ENCODE data around the gene CANT1. TPM values are rescaled to one million over a fixed set of nuclear protein-coding genes. Genes with fewer than 3 reads are reported as not detected.
A peak's percentile ranks its signal among the peaks of the same experiment; 100 is the strongest.

Gene CANT1
- total RNA-seq, 4 donors from 2014 or later: 9.2 to 40.6 (median 21.5) TPM

DNA sequence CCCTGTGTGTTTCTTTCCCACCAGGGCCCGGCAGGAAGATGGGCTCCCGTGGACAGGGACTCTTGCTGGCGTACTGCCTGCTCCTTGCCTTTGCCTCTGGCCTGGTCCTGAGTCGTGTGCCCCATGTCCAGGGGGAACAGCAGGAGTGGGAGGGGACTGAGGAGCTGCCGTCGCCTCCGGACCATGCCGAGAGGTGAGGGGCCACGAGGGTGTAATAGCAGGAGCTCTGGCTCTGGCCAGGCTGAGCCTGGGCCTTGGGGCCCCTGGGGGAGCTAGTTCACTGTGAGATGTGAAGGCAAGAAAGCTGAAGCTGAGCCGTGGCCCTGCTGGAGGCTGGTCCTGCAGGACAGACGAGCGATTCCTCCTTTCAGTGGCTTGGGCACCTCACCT is 34.4 kb upstream of the CANT1 start:
- intact Hi-C loops (cut with DNase I; ENCODE audit: low total_unique reads): no loop called here
- H3K27me3 ChIP-seq: no peaks in the 10 kb centered on the region
- no peaks in the 10 kb centered on the region for H3K36me3 ChIP-seq
- TF ChIP-seq POLR2A (IDR thresholded peaks at IDR 0.05): no peak
- TF ChIP-seq, protein P1, sequence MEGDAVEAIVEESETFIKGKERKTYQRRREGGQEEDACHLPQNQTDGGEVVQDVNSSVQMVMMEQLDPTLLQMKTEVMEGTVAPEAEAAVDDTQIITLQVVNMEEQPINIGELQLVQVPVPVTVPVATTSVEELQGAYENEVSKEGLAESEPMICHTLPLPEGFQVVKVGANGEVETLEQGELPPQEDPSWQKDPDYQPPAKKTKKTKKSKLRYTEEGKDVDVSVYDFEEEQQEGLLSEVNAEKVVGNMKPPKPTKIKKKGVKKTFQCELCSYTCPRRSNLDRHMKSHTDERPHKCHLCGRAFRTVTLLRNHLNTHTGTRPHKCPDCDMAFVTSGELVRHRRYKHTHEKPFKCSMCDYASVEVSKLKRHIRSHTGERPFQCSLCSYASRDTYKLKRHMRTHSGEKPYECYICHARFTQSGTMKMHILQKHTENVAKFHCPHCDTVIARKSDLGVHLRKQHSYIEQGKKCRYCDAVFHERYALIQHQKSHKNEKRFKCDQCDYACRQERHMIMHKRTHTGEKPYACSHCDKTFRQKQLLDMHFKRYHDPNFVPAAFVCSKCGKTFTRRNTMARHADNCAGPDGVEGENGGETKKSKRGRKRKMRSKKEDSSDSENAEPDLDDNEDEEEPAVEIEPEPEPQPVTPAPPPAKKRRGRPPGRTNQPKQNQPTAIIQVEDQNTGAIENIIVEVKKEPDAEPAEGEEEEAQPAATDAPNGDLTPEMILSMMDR (IDR thresholded peaks at IDR 0.05): no peak
- DNase-seq: no peak
- H3K9me3 ChIP-seq: no peaks in the 10 kb centered on the region
- no peak overlapping the region for H3K27ac ChIP-seq
- no peaks in the 10 kb centered on the region for H3K4me1 ChIP-seq
- H3K4me3 ChIP-seq: no peak overlapping the region

DNA sequence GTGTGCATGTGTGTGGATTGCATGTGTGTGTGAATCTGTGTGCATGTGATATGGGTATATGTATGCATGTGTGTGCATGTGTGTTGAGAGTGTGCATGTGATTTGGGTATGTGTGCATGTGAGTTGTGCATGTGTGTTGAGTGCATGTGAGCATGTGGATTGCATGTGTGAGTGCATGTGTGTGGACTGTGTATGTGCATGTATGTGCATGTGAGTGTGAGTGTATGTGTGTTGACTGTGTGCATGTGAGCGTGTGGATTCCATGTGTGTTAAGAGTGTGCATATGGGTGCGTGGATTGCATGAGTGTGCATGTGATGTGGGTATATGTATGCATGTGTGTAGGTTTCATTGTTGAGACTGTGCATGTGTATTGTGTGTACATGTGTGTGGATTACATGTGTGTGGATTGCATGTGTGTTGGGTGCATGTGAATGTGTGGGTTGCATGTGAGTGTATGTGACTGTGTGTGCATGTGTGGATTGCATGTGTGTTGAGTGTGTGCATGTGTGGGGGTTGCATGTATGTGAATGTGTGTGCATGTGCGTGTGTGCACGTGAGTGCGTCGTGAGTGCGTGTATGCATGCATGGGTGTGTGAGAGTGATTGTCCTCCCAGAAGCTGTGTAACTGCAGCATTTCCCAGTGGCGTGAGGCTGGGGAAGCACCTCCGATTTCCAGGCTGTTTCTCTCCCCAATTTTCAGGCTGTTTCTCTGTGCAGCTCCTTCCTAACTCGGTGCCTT is 33.8 kb upstream of the CANT1 start:
- Histone ChIP-seq H3K27ac (no peak overlapping the region), H3K9me3 (no peaks in the 10 kb centered on the region), H3K36me3 (no peaks in the 10 kb centered on the region), H3K4me3 (no peak overlapping the region), H3K4me1 (no peaks in the 10 kb centered on the region), H3K27me3 (no peaks in the 10 kb centered on the region)
- intact Hi-C loops (cut with DNase I; ENCODE audit: low total_unique reads): no loop called here
- DNase-seq: no peak
- TF ChIP-seq, protein P1 (IDR thresholded peaks at IDR 0.05): no peak
- no peak for TF ChIP-seq POLR2A (IDR thresholded peaks at IDR 0.05)

DNA sequence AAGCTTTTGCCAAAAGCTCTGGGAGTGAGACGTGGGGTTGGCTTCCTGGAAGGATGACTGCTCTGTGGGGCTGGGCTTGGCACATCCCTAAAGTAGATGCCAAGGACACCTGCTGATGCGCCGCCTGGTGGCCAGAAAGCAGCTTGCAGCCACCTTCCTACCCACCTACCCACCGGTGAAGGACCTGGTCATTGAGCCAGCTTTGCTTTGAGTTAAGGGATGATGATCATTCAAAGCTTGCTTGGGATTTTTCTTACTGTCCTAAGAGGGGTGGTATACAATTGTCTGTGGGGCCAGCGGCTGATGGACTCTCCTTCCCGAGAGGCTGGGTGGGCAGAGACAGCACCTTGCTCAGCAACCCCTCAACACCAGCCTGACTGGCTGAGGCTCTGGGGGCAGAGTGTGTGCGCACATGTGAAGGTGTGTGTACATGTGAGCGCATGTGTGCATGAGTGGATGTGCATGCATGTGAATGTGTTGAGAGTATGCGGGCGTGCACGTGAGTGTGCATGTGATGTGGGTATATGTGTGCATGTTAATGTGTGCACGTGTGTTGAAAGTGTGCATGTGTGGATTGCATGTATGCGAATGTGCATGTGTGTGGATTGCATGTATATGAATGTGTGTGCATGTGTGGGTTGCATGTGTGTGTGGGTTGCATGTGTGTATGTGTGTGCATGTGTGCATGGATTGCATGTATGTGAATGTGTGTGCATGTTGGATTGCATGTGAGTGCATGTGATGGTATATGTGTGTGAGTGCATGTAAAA is 33.0 kb upstream of the CANT1 start:
- DNase-seq: peak; percentile 53 to 62
- TF ChIP-seq POLR2A (IDR thresholded peaks at IDR 0.05): no peak
- TF ChIP-seq, protein P1 (IDR thresholded peaks at IDR 0.05): peak; percentile 68 to 83 (median 72)
- Histone ChIP-seq H3K27me3 (no peaks in the 10 kb centered on the region), H3K4me3 (no peak overlapping the region), H3K36me3 (no peaks in the 10 kb centered on the region), H3K9me3 (no peaks in the 10 kb centered on the region), H3K27ac (no peak overlapping the region), H3K4me1 (no peaks in the 10 kb centered on the region)
- intact Hi-C loops (cut with DNase I; ENCODE audit: low total_unique reads): no loop called here

DNA sequence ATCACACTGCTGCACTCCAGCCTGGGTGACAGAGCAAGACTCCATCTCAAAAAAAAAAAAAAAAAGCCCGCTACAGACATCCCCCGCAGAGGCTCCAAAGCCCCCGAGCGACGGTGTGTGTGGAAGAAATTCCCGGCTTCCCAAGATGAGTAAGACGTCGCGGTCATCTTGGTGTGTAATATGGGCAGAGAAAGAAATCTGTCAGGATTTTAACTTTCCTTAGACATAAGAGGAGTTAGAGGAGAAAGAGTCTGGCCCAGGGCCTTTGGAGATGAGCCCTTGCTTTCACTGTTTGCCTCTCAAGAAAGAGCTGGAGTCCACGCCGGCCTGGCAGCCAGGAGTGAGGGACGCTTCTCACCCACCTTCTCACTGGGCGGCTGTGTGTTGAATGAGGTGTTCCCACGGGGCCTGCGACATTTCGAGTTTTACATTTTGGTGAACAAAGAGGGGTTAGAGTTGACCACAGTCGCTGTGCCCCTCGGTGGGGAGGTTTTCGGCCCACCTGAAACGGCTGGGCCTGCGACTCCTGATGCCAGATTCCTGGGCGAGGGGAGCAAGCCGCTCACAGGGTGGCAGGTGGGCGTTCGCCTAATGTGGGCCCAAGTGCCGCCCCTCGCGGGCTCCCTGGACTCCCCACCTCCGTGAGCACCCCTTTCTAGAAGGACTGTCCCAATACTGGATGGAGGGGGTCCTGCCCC is 32.3 kb upstream of the CANT1 start:
- H3K27ac ChIP-seq: no peak overlapping the region
- DNase-seq: no peak

More for the DNA sequence above, 32.3 kb upstream of the CANT1 start:
- Histone ChIP-seq H3K36me3 (no peaks in the 10 kb centered on the region), H3K4me3 (no peak overlapping the region), H3K4me1 (no peaks in the 10 kb centered on the region), H3K9me3 (no peaks in the 10 kb centered on the region), H3K27me3 (no peaks in the 10 kb centered on the region)
- intact Hi-C loops (cut with DNase I; ENCODE audit: low total_unique reads): no loop called here
- TF ChIP-seq POLR2A (IDR thresholded peaks at IDR 0.05): no peak
- TF ChIP-seq, protein P1 (IDR thresholded peaks at IDR 0.05): no peak
